GM19035 (cell line): ENCODE results near the gene ZNF514.
"Not testable (repeated sequence)": the region's sequence is repeated elsewhere in the genome, so short reads cannot be mapped to it uniquely, and the experiment has no call there.

Experiments used
- ATAC-seq: cut with Tn5 transposase; IDR thresholded peaks from one replicate; pipeline ENCODE4 v1.9.1; 2021; ENCODE audit not compliant: unreplicated experiment

ZNF514 gene

GRCh38 chr2:95143838-95144237 is 15.8 kb downstream of the ZNF514 start:
- no peak for ATAC-seq

GRCh38 chr2:95138702-95139101 is 20.9 kb downstream of the ZNF514 start:
- no peak for ATAC-seq

DNA sequence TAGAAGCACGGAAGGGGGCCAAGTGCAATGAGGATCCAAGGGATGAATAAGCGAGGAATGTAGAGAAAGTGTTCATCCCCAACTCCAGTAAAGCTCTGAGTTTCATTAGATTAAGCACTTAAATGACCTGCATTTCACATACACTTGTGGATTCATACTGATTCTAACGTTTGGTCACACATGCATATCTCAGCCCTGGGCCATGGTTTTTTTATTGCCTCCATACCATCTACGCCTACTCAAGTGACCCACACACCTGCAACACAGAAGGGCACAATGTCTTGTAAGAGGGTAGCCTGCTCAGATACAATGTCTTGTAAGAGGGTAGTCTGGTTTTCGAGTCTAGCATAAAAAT is 37.5 kb downstream of the ZNF514 start:
- peak; percentile 9 for ATAC-seq

DNA sequence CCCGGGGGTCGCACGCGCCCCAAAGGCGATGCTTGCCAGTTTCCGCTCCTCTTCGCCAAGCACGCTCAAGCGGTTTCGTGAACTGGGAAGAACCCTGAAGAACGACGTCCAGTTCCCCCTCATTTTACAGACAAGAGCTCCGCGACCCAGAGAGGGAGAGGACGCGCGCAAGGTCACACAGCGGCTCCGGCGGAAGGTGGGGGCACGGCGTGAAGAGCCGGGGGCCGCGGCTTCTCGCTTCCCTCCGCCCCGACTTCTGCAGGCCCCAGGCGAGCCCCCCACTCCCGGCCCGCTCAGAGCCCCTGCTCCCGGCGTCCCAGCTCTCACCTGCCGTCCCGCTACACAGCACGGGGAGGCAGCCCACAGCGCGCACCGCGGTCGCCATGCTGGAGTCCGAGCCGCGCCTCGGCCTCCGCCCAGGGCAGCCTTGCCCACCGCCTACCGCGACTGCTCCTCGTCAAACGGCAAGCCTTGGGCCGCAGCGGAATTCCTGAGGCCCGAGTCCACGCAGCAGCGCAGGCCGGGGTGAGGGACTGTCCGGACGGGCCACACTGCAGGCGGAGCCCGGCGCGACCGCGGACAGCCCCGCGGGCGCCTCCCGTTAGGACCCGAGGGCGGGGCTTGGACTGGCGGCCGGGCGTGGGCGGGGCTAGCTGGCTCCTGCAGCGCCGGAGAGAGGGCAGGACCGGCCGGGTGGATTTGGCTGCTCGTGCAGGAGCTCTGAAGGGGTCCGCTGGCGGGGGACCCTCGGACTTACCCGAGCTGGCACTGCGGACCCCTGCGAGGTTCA is 38.0 kb downstream of the ZNF514 start, which contains the start of gene MRPS5:
Gene MRPS5 (minus strand): TSS at position 402 of the 790 bp plus-strand sequence. CDS start 17 bp downstream, at position 385.
- peak; percentile 96 for ATAC-seq

- peak; percentile 3 for ATAC-seq
Observed at GRCh38 chr2:95121093-95121406, 38.6 kb downstream of the ZNF514 start.

GRCh38 chr2:95115418-95115817 is 44.2 kb downstream of the ZNF514 start:
- peak; percentile 74 for ATAC-seq

GRCh38 chr2:95113464-95113863 is 46.2 kb downstream of the ZNF514 start:
- no peak for ATAC-seq

- no peak for ATAC-seq
Observed at GRCh38 chr2:95110395-95110794, 49.3 kb downstream of the ZNF514 start.

- no peak for ATAC-seq
Observed at GRCh38 chr2:95109260-95109659, 50.4 kb downstream of the ZNF514 start.

DNA sequence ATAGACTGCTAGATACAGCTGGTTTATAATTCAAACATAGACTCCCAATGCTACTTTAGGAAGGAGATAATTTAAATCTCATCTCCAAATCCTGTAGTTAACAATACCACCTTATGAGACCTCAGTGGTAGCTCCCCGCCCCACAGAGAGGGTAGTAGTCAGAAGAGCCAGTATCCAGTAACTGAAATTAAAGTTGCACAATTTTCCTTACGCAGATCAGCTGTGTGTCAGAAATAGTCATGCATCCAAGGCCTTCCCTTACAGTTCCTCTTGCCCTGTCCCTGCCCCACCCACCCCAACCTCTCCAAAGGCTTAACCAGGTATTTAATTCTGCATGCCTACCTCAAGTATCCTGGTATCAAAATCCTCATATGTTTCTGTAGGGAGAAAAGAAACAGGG is 53.6 kb downstream of the ZNF514 start:
- ATAC-seq: no peak

- ATAC-seq: no peak
Observed at GRCh38 chr2:95104606-95105005, 55.0 kb downstream of the ZNF514 start.

DNA sequence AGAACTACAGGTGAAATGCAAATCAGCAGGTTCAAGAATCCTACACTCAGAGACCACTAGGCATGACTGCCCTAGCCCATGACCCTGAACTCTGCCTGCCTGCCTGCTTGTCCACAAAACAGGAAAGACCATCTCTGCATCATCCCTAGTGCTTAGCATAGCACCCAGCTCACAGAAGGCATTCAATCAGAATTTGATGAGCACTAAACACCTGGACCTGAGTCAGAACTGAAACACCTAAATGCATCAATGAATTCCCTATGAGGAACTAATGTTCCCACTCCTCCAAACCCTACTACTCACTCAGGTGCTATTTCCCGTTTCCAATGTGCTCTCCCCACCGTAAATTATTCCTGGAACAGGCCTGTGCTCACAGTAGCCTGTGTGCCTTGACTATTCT is 59.7 kb downstream of the ZNF514 start:
- ATAC-seq: no peak

DNA sequence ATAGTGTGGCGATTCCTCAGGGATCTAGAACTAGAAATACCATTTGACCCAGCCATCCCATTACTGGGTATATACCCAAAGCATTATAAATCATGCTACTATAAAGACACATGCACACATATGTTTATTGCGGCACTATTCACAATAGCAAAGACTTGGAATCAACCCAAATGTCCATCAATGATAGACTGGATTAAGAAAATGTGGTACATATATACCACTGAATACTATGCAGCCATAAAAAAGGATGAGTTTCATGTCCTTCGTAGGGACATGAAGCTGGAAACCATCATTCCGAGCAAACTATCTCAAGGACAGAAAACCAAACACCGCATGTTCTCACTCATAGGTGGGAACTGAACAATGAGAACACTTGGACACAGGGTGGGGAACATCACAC is 61.4 kb downstream of the ZNF514 start:
- not testable (repeated sequence) for ATAC-seq
